ENCODE results near the gene ENG. TPM values are rescaled to one million over a fixed set of nuclear protein-coding genes. Genes with fewer than 3 reads are reported as not detected.

The ENG gene
- total and polyA plus RNA-seq, 2 of the 8 experiments (the other 6 are each of a cell fraction or from before 2014, with no cell fraction given) = 1.8 to 4.4 TPM

DNA sequence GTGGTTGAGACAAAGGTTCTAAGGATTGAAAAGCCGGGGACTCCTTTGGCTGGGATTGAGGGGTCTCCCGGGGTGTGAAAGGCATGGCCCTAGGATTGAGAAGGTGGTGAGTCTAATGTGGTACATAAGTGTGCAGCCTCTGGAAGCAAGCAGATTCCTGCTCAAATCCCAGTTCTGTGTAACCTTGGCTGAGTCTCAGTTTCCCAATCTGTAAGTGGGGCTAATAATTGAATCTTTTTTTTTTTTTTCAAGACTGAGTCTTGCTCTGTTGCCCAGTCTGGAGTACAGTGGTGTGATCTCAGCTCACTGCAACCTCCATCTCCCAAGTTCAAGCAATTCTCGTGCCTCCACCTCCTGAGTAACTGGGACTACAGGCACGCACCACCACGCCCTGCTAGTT is 81.9 kb downstream of the ENG start:
- Histone ChIP-seq H2BK20ac (ENCODE audit: low read length) (no peak overlapping the region), H2AK5ac (ENCODE audit: low read depth, low read length) (no peak overlapping the region), H3K4me1 (replicated peaks in 1 of 4; ENCODE audit: control insufficient read depth in 3 of 4, insufficient read depth in 4 of 4, low read length in 3 of 4) (peaks cover 2 to 20% (median 12%) of the 10 kb centered on the region in 4 experiments), H3K36me3 (ENCODE audit: control insufficient read depth in 2 of 4, insufficient read depth in 4 of 4, low read length in 3 of 4) (no peaks in the 10 kb centered on the region), H2BK12ac (ENCODE audit: low read depth, low read length) (no peak overlapping the region), H3K14ac (ENCODE audit: insufficient read length) (no peak overlapping the region), H3K27me3 (replicated peaks in 1 of 4; ENCODE audit: control insufficient read depth in 3 of 4, extremely low read depth in 1 of 4, insufficient read depth in 3 of 4, low read length in 3 of 4) (no peaks in the 10 kb centered on the region), H4K8ac (ENCODE audit: extremely low read depth, insufficient read depth, low read length) (no peak overlapping the region), H3K4me3 (ENCODE audit: extremely low read depth in 1 of 4, insufficient read depth in 2 of 4, low read depth in 3 of 4, low read length in 4 of 4) (no peak overlapping the region), H3K79me1 (ENCODE audit: low read depth, low read length) (no peaks in the 10 kb centered on the region), H2BK15ac (ENCODE audit: low read length) (no peak overlapping the region), H3K23me2 (ENCODE audit: low read depth, low read length) (no peaks in the 10 kb centered on the region; the same call in 1 of the 2 replicates), H3K56ac (replicated peaks; ENCODE audit: insufficient read length, low read depth, low read length) (no peak overlapping the region), H3K4ac (replicated peaks; ENCODE audit: insufficient read length, low read depth, low read length) (no peak overlapping the region), H3K9ac (replicated peaks in 1 of 4; ENCODE audit: extremely low read depth in 1 of 4, low read depth in 3 of 4, low read length in 3 of 4) (no peak overlapping the region), H4K5ac (ENCODE audit: insufficient read length, low read depth, low read length) (no peak overlapping the region), H3K27ac (ENCODE audit: low read depth, low read length) (no peak overlapping the region), H3K23ac (ENCODE audit: insufficient read length) (no peak overlapping the region), H2AFZ (ENCODE audit: low read length) (no peak overlapping the region), H3K4me2 (ENCODE audit: insufficient read depth in 1 of 2, low read depth in 2 of 2, low read length in 2 of 2) (no peak overlapping the region; a peak in 1 of 4 replicates), H4K20me1 (replicated peaks in 1 of 2; ENCODE audit: control insufficient read depth in 1 of 2, insufficient read depth in 2 of 2, low read length in 2 of 2) (no peaks in the 10 kb centered on the region), H3K9me3 (ENCODE audit: insufficient read depth in 2 of 2, low read depth in 1 of 2, low read length in 1 of 2) (no peaks in the 10 kb centered on the region), H2BK120ac (replicated peaks; ENCODE audit: low read depth, low read length) (no peak overlapping the region), H4K91ac (replicated peaks; ENCODE audit: insufficient read length, low read length) (no peak overlapping the region), H2BK5ac (ENCODE audit: low read depth, low read length) (no peak overlapping the region), H3K18ac (ENCODE audit: extremely low read depth, low read length) (no peak overlapping the region), H3K79me2 (ENCODE audit: control insufficient read depth in 1 of 2, insufficient read depth in 2 of 2, low read length in 2 of 2) (no peaks in the 10 kb centered on the region)
- DNase-seq (ENCODE audit: low read depth in 1 of 2, low spot score in 2 of 2) (no peak), FAIRE-seq (no peak)
- ChIA-PET POLR2A (ENCODE audit: partially characterized antibody) (interaction anchor here (0.6 to 1.8 kb wide), 7 partner anchors 12 to 321 kb away, joined by 3 to 5 read pairs (median 3); partner anchors contain the start of genes CDK9, FPGS, LRSAM1 and RPL12), CTCF (ENCODE audit: partially characterized antibody) (interaction anchor here (1.9 to 14.6 kb wide), 5 partner anchors 9 to 269 kb away, joined by 5 to 227 read pairs (median 10); partner anchors contain the start of genes CDK9, SH2D3C and TOR2A)
- WGBS, 2 experiments (ENCODE audit: extremely low coverage in 1 of 2, insufficient coverage in 1 of 2, insufficient read length in 1 of 2, insufficient replicate concordance in 2 of 2, low coverage in 1 of 2, low lambda C conversion rate in 2 of 2, missing lambda C conversion rate in 1 of 2) = 92% methylated on average over 5 of the region's 5 CpGs; no CpG with 5 or more reads in 1 of the 2 experiments
- TF ChIP-seq CTBP2 (IDR thresholded peaks at IDR 0.05; ENCODE audit: borderline replicate concordance, insufficient read depth, insufficient read length, low read length) = no peak
- TF ChIP-seq TBP (IDR thresholded peaks at IDR 0.05; ENCODE audit: low read depth, low read length) = no peak
- TF ChIP-seq YY1 (IDR thresholded peaks at IDR 0.05; ENCODE audit: low read depth, low read length) = no peak
